Mesenchymal stem cell (in vitro differentiated cells and primary cell): Measurements from ENCODE around the gene STAG1.
"Not testable (repeated sequence)": the region's sequence is repeated elsewhere in the genome, so short reads cannot be mapped to it uniquely, and the experiment has no call there.

Experiments used
- DNase-seq: peaks from one replicate; pipeline ENCODE4 v3.0.0-alpha.2; 2013
- H2AFZ ChIP-seq: one replicate; pipeline ENCODE4 v1.6.1; 2013; ENCODE audit warnings: low read depth, mild to moderate bottlenecking, control low read depth, inconsistent platforms, low read length, moderate library complexity
- H2AK5ac ChIP-seq: 2 replicates; pipeline ENCODE4 v1.6.1; 2013; ENCODE audit warnings: low read length, moderate library complexity, mild to moderate bottlenecking, inconsistent platforms; ENCODE audit not compliant: severe bottlenecking
- H2BK120ac ChIP-seq: one replicate; pipeline ENCODE4 v1.6.1; 2013; ENCODE audit warnings: low read depth, mild to moderate bottlenecking, inconsistent platforms, low read length, moderate library complexity
- H2BK12ac ChIP-seq, 2 experiments: one replicate each; pipeline ENCODE4 v1.6.1; 2013; ENCODE audit warnings: inconsistent platforms in 2 of 2, low read length in 2 of 2, mild to moderate bottlenecking in 2 of 2, moderate library complexity in 2 of 2, control low read depth in 1 of 2
- H2BK15ac ChIP-seq: one replicate; pipeline ENCODE4 v1.6.1; 2013; ENCODE audit warnings: mild to moderate bottlenecking, low read depth, inconsistent platforms; ENCODE audit not compliant: poor library complexity, severe bottlenecking
- H2BK5ac ChIP-seq: 2 replicates; pipeline ENCODE4 v1.6.1; 2013; ENCODE audit warnings: low read depth, mild to moderate bottlenecking, low read length, control low read depth, inconsistent platforms; ENCODE audit not compliant: poor library complexity, severe bottlenecking
- H3K14ac ChIP-seq, 2 experiments: one replicate each; pipeline ENCODE4 v1.6.1; 2013; ENCODE audit warnings: inconsistent platforms in 2 of 2, low read length in 2 of 2, control low read depth in 1 of 2, mild to moderate bottlenecking in 1 of 2, moderate library complexity in 1 of 2
- H3K18ac ChIP-seq, 2 experiments: one replicate each; pipeline ENCODE4 v1.6.1; 2013; ENCODE audit warnings: inconsistent platforms in 2 of 2, low read length in 2 of 2, control low read depth in 1 of 2, low read depth in 1 of 2, mild to moderate bottlenecking in 1 of 2
- H3K23ac ChIP-seq, 2 experiments: one replicate each; pipeline ENCODE4 v1.6.1; 2013; ENCODE audit warnings: inconsistent platforms in 2 of 2, low read length in 2 of 2, mild to moderate bottlenecking in 2 of 2, moderate library complexity in 2 of 2, control low read depth in 1 of 2
- H3K27ac ChIP-seq: 2 replicates; pipeline ENCODE4 v1.5.1; 2013; ENCODE audit warnings: mild to moderate bottlenecking, moderate library complexity, low read length, control low read depth, inconsistent platforms; ENCODE audit not compliant: poor library complexity, severe bottlenecking
- H3K27me3 ChIP-seq, 2 experiments: 2 replicates each; pipeline versions ENCODE4 v1.6.1 to v1.7.0; 2013; ENCODE audit warnings: low read length in 2 of 2, mild to moderate bottlenecking in 2 of 2, moderate library complexity in 2 of 2, control low read depth in 1 of 2, inconsistent platforms in 1 of 2; ENCODE audit not compliant: control insufficient read depth in 1 of 2, insufficient read depth in 1 of 2
- H3K36me3 ChIP-seq, 2 experiments: 2 replicates each; pipeline versions ENCODE4 v1.6.1 to v1.7.0; 2013; ENCODE audit warnings: low read length in 2 of 2, control low read depth in 1 of 2, inconsistent platforms in 1 of 2, low read depth in 1 of 2, mild to moderate bottlenecking in 1 of 2; ENCODE audit not compliant: insufficient read depth in 2 of 2, control insufficient read depth in 1 of 2
- H3K4ac ChIP-seq, 2 experiments: one replicate each; pipeline ENCODE4 v1.6.1; 2013; ENCODE audit warnings: inconsistent platforms in 2 of 2, low read length in 2 of 2, mild to moderate bottlenecking in 2 of 2, moderate library complexity in 2 of 2, control low read depth in 1 of 2, low read depth in 1 of 2
- H3K4me1 ChIP-seq: 2 replicates; pipeline ENCODE4 v1.6.1; 2013; ENCODE audit warnings: low read depth, low read length, control low read depth; ENCODE audit not compliant: control insufficient read depth, insufficient read depth
- H3K4me2 ChIP-seq: 2 replicates; pipeline ENCODE4 v1.6.1; 2013; ENCODE audit warnings: low read length, mild to moderate bottlenecking, inconsistent platforms; ENCODE audit not compliant: poor library complexity, severe bottlenecking
- H3K4me3 ChIP-seq, 2 experiments: 2 replicates each; pipeline versions ENCODE4 v1.5.1 to v1.7.0; 2013; ENCODE audit warnings: low read length in 2 of 2, mild to moderate bottlenecking in 2 of 2, control low read depth in 1 of 2, low read depth in 1 of 2; ENCODE audit not compliant: insufficient read depth in 1 of 2
- H3K79me1 ChIP-seq: replicated peaks from 2 replicates; pipeline ENCODE4 v1.6.1; 2013; ENCODE audit warnings: mild to moderate bottlenecking, control low read depth, low read length, inconsistent platforms; ENCODE audit not compliant: poor library complexity, severe bottlenecking
- H3K9ac ChIP-seq: 2 replicates; pipeline ENCODE4 v1.7.0; 2013; ENCODE audit warnings: mild to moderate bottlenecking, low read length, moderate library complexity
- H3K9me3 ChIP-seq: 2 replicates; pipeline ENCODE4 v1.7.0; 2013; ENCODE audit warnings: mild to moderate bottlenecking, low read length; ENCODE audit not compliant: control insufficient read depth
- H4K8ac ChIP-seq: one replicate; pipeline ENCODE4 v1.6.1; 2013; ENCODE audit warnings: inconsistent platforms, mild to moderate bottlenecking, low read length, moderate library complexity
- H4K91ac ChIP-seq: one replicate; pipeline ENCODE4 v1.6.1; 2013; ENCODE audit warnings: mild to moderate bottlenecking, low read length, inconsistent platforms
- WGBS: methylation state at CpG from one replicate; pipeline ENCODE4 v1.1.7; 2013; ENCODE audit warnings: mixed read lengths; 5-methylcytosine and 5-hydroxymethylcytosine counted together

The STAG1 gene

DNA sequence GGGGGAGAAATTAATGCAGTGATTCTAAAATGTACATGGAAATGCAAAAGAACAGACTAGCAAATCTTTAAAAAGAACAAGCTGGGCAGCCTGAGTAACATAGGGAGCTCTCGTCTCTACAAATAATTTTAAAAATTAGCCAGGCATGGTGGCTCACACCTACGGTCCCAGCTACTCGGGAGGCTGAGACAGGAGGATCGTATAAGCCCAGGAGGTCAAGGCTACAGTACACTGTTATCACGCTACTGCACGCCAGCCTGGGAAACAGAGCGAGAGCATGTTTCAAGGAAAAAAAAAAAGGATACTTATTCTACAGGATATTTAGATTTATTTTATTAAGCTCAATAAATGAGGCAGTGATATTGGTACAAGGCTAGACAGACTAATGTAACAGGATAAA lies 40.9 kb downstream of the STAG1 start:
- Histone ChIP-seq H3K9ac (no peak overlapping the region), H2BK15ac (no peak overlapping the region), H2AFZ (no peak overlapping the region), H3K9me3 (no peaks in the 10 kb centered on the region), H2BK12ac (no peak overlapping the region), H3K23ac (no peak overlapping the region), H3K14ac (no peak overlapping the region), H3K4me2 (no peak overlapping the region), H3K27ac (no peak overlapping the region), H4K91ac (no peak overlapping the region), H3K36me3 (peaks cover 6 to 14% of the 10 kb centered on the region in 2 experiments), H2BK120ac (no peak overlapping the region), H3K4me3 (no peak overlapping the region), H3K4me1 (peaks cover 2% of the 10 kb centered on the region), H2AK5ac (no peak overlapping the region), H4K8ac (no peak overlapping the region), H3K18ac (no peak overlapping the region), H3K27me3 (no peaks in the 10 kb centered on the region), H3K79me1 (peaks cover 16% of the 10 kb centered on the region), H3K4ac (no peak overlapping the region), H2BK5ac (no peak overlapping the region)
- WGBS, result 98% methylated on average over 4 of the region's 7 CpGs
- no peak for DNase-seq

DNA sequence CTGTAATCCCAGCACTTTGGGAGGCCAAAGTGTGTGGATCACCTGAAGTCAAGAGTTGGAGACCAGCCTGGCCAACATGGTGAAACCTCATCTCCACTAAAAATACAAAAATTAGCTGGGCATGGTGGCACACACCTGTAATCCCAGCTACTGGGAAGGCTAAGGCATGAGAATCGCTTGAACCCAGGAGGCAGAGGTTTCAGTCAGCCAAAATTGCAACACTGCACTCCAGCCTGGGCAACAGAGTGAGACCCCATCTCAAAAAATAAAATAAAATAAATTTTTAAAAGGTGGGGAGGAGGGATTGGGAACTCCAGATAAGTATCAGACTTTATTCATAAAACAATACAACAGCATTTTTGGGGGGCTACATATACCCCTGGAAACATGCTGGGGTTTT lies 42.4 kb downstream of the STAG1 start:
- not testable (repeated sequence) for H3K9me3 ChIP-seq, H3K23ac ChIP-seq, H2BK15ac ChIP-seq, H2AK5ac ChIP-seq, H3K9ac ChIP-seq, H3K27ac ChIP-seq, H3K27me3 ChIP-seq, H3K18ac ChIP-seq, DNase-seq, H3K14ac ChIP-seq, H4K91ac ChIP-seq, H3K4me1 ChIP-seq, H2BK12ac ChIP-seq, H3K4me3 ChIP-seq, H4K8ac ChIP-seq, H3K4ac ChIP-seq, H2AFZ ChIP-seq, H2BK120ac ChIP-seq, H2BK5ac ChIP-seq, H3K4me2 ChIP-seq
- H3K36me3 ChIP-seq, result peaks cover 6 to 14% of the 10 kb centered on the region in 2 experiments
- WGBS, result no CpG with 5 or more reads among the region's 1 CpG
- H3K79me1 ChIP-seq, result peaks cover 17% of the 10 kb centered on the region

DNA sequence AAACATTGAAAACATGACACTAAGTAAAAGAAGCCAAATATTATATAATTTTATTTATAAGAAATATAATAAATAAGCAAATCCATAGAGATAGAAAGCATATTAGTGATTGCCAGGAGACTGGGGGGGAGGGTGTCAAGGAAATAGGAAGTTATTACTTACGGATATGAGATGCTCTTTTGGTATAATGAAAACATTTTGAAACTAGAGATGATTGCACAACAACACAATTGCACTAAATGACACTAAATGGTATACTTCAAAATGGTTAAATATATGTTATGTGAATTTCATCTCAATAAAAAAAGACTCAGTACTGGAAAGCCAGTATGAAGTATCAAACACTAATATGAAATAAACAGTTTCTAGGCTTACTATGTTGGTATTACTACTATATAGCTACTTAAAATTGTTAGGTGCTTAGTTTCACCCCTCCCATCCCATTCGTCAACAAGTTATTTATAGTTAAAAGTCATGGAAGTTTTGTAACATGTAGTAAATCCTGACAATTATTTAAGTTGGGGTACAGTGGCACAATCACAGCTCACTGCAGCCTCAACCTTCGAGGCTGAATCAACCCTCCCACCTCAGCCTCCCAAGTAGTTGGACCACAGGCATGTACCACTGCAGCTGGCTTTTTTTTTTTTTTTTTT lies 43.7 kb downstream of the STAG1 start:
- Histone ChIP-seq H4K91ac (no peak overlapping the region), H3K18ac (no peak overlapping the region), H4K8ac (no peak overlapping the region), H3K4ac (no peak overlapping the region), H3K4me2 (no peak overlapping the region), H3K9me3 (no peaks in the 10 kb centered on the region), H2AFZ (no peak overlapping the region), H3K9ac (no peak overlapping the region), H2BK120ac (no peak overlapping the region), H3K4me1 (no peaks in the 10 kb centered on the region), H2BK15ac (no peak overlapping the region), H3K79me1 (peaks cover 13% of the 10 kb centered on the region), H3K27ac (no peak overlapping the region), H2AK5ac (no peak overlapping the region), H3K14ac (no peak overlapping the region), H3K23ac (no peak overlapping the region), H3K36me3 (peaks cover 6 to 14% of the 10 kb centered on the region in 2 experiments), H3K4me3 (no peak overlapping the region), H2BK5ac (no peak overlapping the region), H2BK12ac (no peak overlapping the region), H3K27me3 (no peaks in the 10 kb centered on the region)
- WGBS, result no CpG with 5 or more reads among the region's 3 CpGs
- DNase-seq, result no peak

DNA sequence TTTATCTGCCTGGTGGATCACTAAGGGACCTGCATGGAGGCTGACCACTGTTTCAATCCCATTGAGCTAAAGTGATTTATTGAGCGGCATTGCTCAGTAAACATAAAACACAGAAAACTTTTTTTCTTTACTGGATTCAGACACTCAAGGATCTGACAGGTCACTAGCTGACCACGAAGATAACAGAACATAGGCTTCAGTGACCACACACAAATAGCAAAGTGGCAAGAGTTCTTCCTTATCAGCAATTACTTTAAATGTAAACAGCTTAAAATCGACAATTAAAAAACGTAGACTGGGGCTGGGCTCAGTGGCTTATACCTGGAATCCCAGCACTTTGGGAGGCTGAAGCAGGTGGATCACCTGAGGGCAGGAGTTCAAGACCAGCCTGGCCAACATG lies 48.7 kb downstream of the STAG1 start:
- peak; percentile 15 for DNase-seq
- Histone ChIP-seq H3K27ac (no peak overlapping the region), H2BK15ac (no peak overlapping the region), H3K9ac (no peak overlapping the region), H2AK5ac (no peak overlapping the region), H3K14ac (no peak overlapping the region), H3K23ac (no peak overlapping the region), H3K4me2 (no peak overlapping the region), H3K9me3 (no peaks in the 10 kb centered on the region), H4K8ac (no peak overlapping the region), H4K91ac (no peak overlapping the region), H3K27me3 (no peaks in the 10 kb centered on the region), H2AFZ (no peak overlapping the region), H3K4me1 (peaks cover 1% of the 10 kb centered on the region), H2BK5ac (no peak overlapping the region), H3K36me3 (peaks cover 0 to 2% of the 10 kb centered on the region in 2 experiments), H2BK12ac (no peak overlapping the region), H3K4me3 (no peak overlapping the region), H3K79me1 (peaks cover 10% of the 10 kb centered on the region), H2BK120ac (no peak overlapping the region), H3K18ac (no peak overlapping the region), H3K4ac (no peak overlapping the region)
- WGBS, result 77% methylated on average over 4 of the region's 4 CpGs
